Subcutaneous abdominal adipose tissue (tissue), 5 donors: ENCODE data around the gene ATP13A1.

Experiments used
- H3K27ac ChIP-seq: one replicate; pipeline ENCODE4 v1.7.0; 2013; ENCODE audit warnings: low read depth, mild to moderate bottlenecking, inconsistent platforms, low read length, moderate library complexity
- H3K27me3 ChIP-seq, 5 donors: one replicate each; pipeline ENCODE4 v1.7.0; 2013; ENCODE audit warnings: low read length in 5 of 5, inconsistent platforms in 1 of 5; ENCODE audit not compliant: control insufficient read depth in 5 of 5, insufficient read depth in 4 of 5
- H3K36me3 ChIP-seq, 5 donors: one replicate each; pipeline ENCODE4 v1.7.0; 2013; ENCODE audit warnings: low read length in 5 of 5; ENCODE audit not compliant: control insufficient read depth in 5 of 5, insufficient read depth in 5 of 5
- H3K4me1 ChIP-seq, 5 donors: one replicate each; pipeline ENCODE4 v1.7.0; 2013; ENCODE audit warnings: low read length in 5 of 5, mild to moderate bottlenecking in 3 of 5, moderate library complexity in 1 of 5; ENCODE audit not compliant: control insufficient read depth in 5 of 5, insufficient read depth in 5 of 5
- H3K4me3 ChIP-seq, 5 donors: one replicate each; pipeline ENCODE4 v1.7.0; 2013; ENCODE audit warnings: low read length in 5 of 5, low read depth in 1 of 5
- H3K9ac ChIP-seq, 5 donors: one replicate each; pipeline ENCODE4 v1.7.0; 2013; ENCODE audit warnings: low read length in 5 of 5, mild to moderate bottlenecking in 4 of 5, moderate library complexity in 3 of 5
- H3K9me3 ChIP-seq, 5 donors: one replicate each; pipeline ENCODE4 v1.7.0; 2013; ENCODE audit warnings: low read length in 5 of 5; ENCODE audit not compliant: control insufficient read depth in 5 of 5
- donor health status: healthy.
- donor health status: healthy.
- donor health status: healthy.
- donor health status: healthy.
- donor health status: healthy.

ATP13A1 gene

GRCh38 chr19:19655641-19656343 lies 7.7 kb downstream of the ATP13A1 start:
- Histone ChIP-seq H3K27me3 (no peaks in the 10 kb centered on the region), H3K9ac (no peak overlapping the region), H3K4me3 (no peak overlapping the region), H3K27ac (no peak overlapping the region), H3K9me3 (no peaks in the 10 kb centered on the region), H3K4me1 (no peaks in the 10 kb centered on the region), H3K36me3 (peaks cover 3 to 94% (median 88%) of the 10 kb centered on the region in 5 donors)

GRCh38 chr19:19655051-19655594 lies 8.4 kb downstream of the ATP13A1 start:
- no peak overlapping the region for H3K4me3 ChIP-seq
- no peaks in the 10 kb centered on the region for H3K27me3 ChIP-seq
- no peaks in the 10 kb centered on the region for H3K4me1 ChIP-seq
- no peak overlapping the region for H3K27ac ChIP-seq
- no peaks in the 10 kb centered on the region for H3K9me3 ChIP-seq
- H3K9ac ChIP-seq = no peak overlapping the region
- peaks cover 3 to 99% (median 95%) of the 10 kb centered on the region in 5 donors for H3K36me3 ChIP-seq

GRCh38 chr19:19654441-19654840 lies 9.0 kb downstream of the ATP13A1 start:
- Histone ChIP-seq H3K4me3 (no peak overlapping the region), H3K27me3 (no peaks in the 10 kb centered on the region), H3K9me3 (no peaks in the 10 kb centered on the region), H3K27ac (no peak overlapping the region), H3K36me3 (peaks cover 3 to 99% (median 97%) of the 10 kb centered on the region in 5 donors), H3K9ac (peak overlapping the region in 1 of 5 donors; percentile 14), H3K4me1 (no peaks in the 10 kb centered on the region)

- no peaks in the 10 kb centered on the region for H3K4me1 ChIP-seq
- no peaks in the 10 kb centered on the region for H3K27me3 ChIP-seq
- no peak overlapping the region for H3K27ac ChIP-seq
- H3K9me3 ChIP-seq = no peaks in the 10 kb centered on the region
- peaks cover 3 to 98% (median 95%) of the 10 kb centered on the region in 5 donors for H3K36me3 ChIP-seq
- H3K9ac ChIP-seq = no peak overlapping the region
- no peak overlapping the region for H3K4me3 ChIP-seq
These were observed 9.8 kb downstream of the ATP13A1 start for GRCh38 chr19:19653597-19654147.

- no peaks in the 10 kb centered on the region for H3K4me1 ChIP-seq
- no peak overlapping the region for H3K4me3 ChIP-seq
- peaks cover 0 to 96% (median 90%) of the 10 kb centered on the region in 5 donors for H3K36me3 ChIP-seq
- H3K9ac ChIP-seq = no peak overlapping the region
- H3K9me3 ChIP-seq = no peaks in the 10 kb centered on the region
- no peak overlapping the region for H3K27ac ChIP-seq
- H3K27me3 ChIP-seq = no peaks in the 10 kb centered on the region
These were observed 10.8 kb downstream of the ATP13A1 start for GRCh38 chr19:19652482-19653295.

- Histone ChIP-seq H3K27me3 (no peaks in the 10 kb centered on the region), H3K36me3 (peaks cover 0 to 96% (median 90%) of the 10 kb centered on the region in 5 donors), H3K27ac (no peak overlapping the region), H3K4me1 (no peaks in the 10 kb centered on the region), H3K4me3 (no peak overlapping the region), H3K9me3 (no peaks in the 10 kb centered on the region), H3K9ac (peak overlapping the region in 1 of 5 donors; percentile 19)
These were observed 12.4 kb downstream of the ATP13A1 start for GRCh38 chr19:19651076-19651475.

- H3K36me3 ChIP-seq = peaks cover 0 to 96% (median 90%) of the 10 kb centered on the region in 5 donors
- H3K27me3 ChIP-seq = no peaks in the 10 kb centered on the region
- H3K4me3 ChIP-seq = no peak overlapping the region
- H3K4me1 ChIP-seq = no peaks in the 10 kb centered on the region
- H3K9ac ChIP-seq = no peak overlapping the region
- no peaks in the 10 kb centered on the region for H3K9me3 ChIP-seq
- H3K27ac ChIP-seq = no peak overlapping the region
These were observed 13.1 kb downstream of the ATP13A1 start for GRCh38 chr19:19650331-19650730.

GRCh38 chr19:19649580-19649995 lies 13.9 kb downstream of the ATP13A1 start:
- no peaks in the 10 kb centered on the region for H3K4me1 ChIP-seq
- H3K4me3 ChIP-seq = no peak overlapping the region
- no peaks in the 10 kb centered on the region for H3K27me3 ChIP-seq
- peaks cover 0 to 96% (median 90%) of the 10 kb centered on the region in 5 donors for H3K36me3 ChIP-seq
- H3K9ac ChIP-seq = no peak overlapping the region
- no peaks in the 10 kb centered on the region for H3K9me3 ChIP-seq
- H3K27ac ChIP-seq = no peak overlapping the region

GRCh38 chr19:19649155-19649554 lies 14.3 kb downstream of the ATP13A1 start:
- no peak overlapping the region for H3K27ac ChIP-seq
- no peaks in the 10 kb centered on the region for H3K9me3 ChIP-seq
- H3K9ac ChIP-seq = no peak overlapping the region
- H3K4me1 ChIP-seq = no peaks in the 10 kb centered on the region
- H3K4me3 ChIP-seq = no peak overlapping the region
- peaks cover 0 to 95% (median 89%) of the 10 kb centered on the region in 5 donors for H3K36me3 ChIP-seq
- no peaks in the 10 kb centered on the region for H3K27me3 ChIP-seq
